PC-3 (cell line): ENCODE results near the gene DNMBP. TPM values are rescaled to one million over a fixed set of nuclear protein-coding genes. Genes with fewer than 3 reads are reported as not detected.
A peak's percentile ranks its signal among the peaks of the same experiment; 100 is the strongest.

Experiments used
- ATAC-seq: fragments of 200-7000 bp; cut with Tn5 transposase; 2 replicates; pipeline ENCODE4 v1.9.1; 2020; ENCODE audit warnings: mild to moderate bottlenecking, moderate library complexity
- BruUV-seq: library from RNA; stranded (reverse); fragments of 400-500 nt; replicated peaks from 2 replicates; lab custom pipeline; 2021; lab: Mats Ljungman, UMichigan
- CTCF ChIA-PET: fragments of 300-600 bp; sonication (Branson Sonifier 250); formaldehyde crosslinking; loops from one replicate; lab custom pipeline; 2022; ENCODE audit warnings: antibody characterized with exemption; lab: Charles Lee
- POLR2A ChIA-PET: fragments of 300-600 bp; sonication (Branson Sonifier 250); formaldehyde crosslinking; loops from one replicate; lab custom pipeline; 2022; ENCODE audit warnings: antibody characterized with exemption; ENCODE audit not compliant: unreplicated experiment; lab: Charles Lee
- DNase-seq: peaks from one replicate; pipeline ENCODE4 v3.0.0-alpha.2; 2015
- H2AFZ ChIP-seq: fragments of 300-600 bp; sonication (generic); 2 replicates; pipeline ENCODE4 v1.6.0; 2016; ENCODE audit warnings: antibody characterized with exemption, low read length
- H3F3A ChIP-seq: fragments of 300-600 bp; sonication (generic); one replicate; pipeline ENCODE4 v1.6.0; 2017; ENCODE audit warnings: antibody characterized with exemption, low read length, control low read depth, mild to moderate bottlenecking; ENCODE audit not compliant: unreplicated experiment
- H3K27ac ChIP-seq: fragments of 300-600 bp; sonication (generic); 2 replicates; pipeline ENCODE4 v1.5.1; 2016; ENCODE audit warnings: mild to moderate bottlenecking, low read length
- H3K27me3 ChIP-seq: fragments of 300-600 bp; sonication (generic); 2 replicates; pipeline ENCODE4 v1.6.1; 2016; ENCODE audit warnings: low read length, mixed read lengths
- H3K36me3 ChIP-seq: fragments of 300-600 bp; sonication (generic); 2 replicates; pipeline ENCODE4 v1.6.1; 2016; ENCODE audit warnings: low read depth, mixed run types, low read length, mixed read lengths
- H3K4me1 ChIP-seq: fragments of 300-600 bp; sonication (generic); 2 replicates; pipeline ENCODE4 v1.5.1; 2016; ENCODE audit warnings: low read length; ENCODE audit not compliant: insufficient read depth
- H3K4me2 ChIP-seq: fragments of 300-600 bp; sonication (generic); 2 replicates; pipeline ENCODE4 v1.6.0; 2016; ENCODE audit warnings: low read length
- H3K4me3 ChIP-seq: fragments of 300-600 bp; sonication (generic); 2 replicates; pipeline ENCODE4 v1.5.1; 2016; ENCODE audit warnings: mild to moderate bottlenecking, low read length, mixed read lengths
- H3K79me2 ChIP-seq: fragments of 300-600 bp; sonication (generic); 2 replicates; pipeline ENCODE4 v1.6.1; 2017; ENCODE audit warnings: low read length, mixed read lengths
- H3K9ac ChIP-seq: fragments of 300-600 bp; sonication (generic); 2 replicates; pipeline ENCODE4 v1.6.0; 2016; ENCODE audit warnings: mild to moderate bottlenecking, low read length
- H3K9me2 ChIP-seq: fragments of 300-600 bp; sonication (generic); replicated peaks from 2 replicates; pipeline ENCODE4 v1.6.1; 2016; ENCODE audit warnings: mixed run types, low read length, mixed read lengths
- H3K9me3 ChIP-seq: fragments of 300-600 bp; sonication (generic); 2 replicates; pipeline ENCODE4 v1.6.1; 2016; ENCODE audit warnings: low read length, mixed read lengths
- H4K20me1 ChIP-seq: fragments of 300-600 bp; sonication (generic); 2 replicates; pipeline ENCODE4 v1.6.1; 2016; ENCODE audit warnings: low read length, mixed read lengths
- EZH2 ChIP-seq: fragments of 300-600 bp; sonication (generic); IDR thresholded peaks from one replicate; pipeline ENCODE4 v1.6.1; 2017; ENCODE audit warnings: antibody characterized with exemption, mild to moderate bottlenecking, low read length; ENCODE audit not compliant: unreplicated experiment
- EZH2phosphoT487 ChIP-seq: fragments of 300-600 bp; sonication (generic); IDR thresholded peaks from 2 replicates; pipeline ENCODE4 v1.6.1; 2018; ENCODE audit warnings: mild to moderate bottlenecking, antibody characterized with exemption, low read length, borderline replicate concordance
- intact Hi-C: fragments of 100-400 bp; cut with micrococcal nuclease; formaldehyde crosslinking; loops from 2 replicates; pipeline ENCODE4 v1.9.0; 2023
- total RNA-seq: library from RNA; depleted of rRNA; stranded (reverse); fragments of >200 nt; gene quantifications from 2 replicates; pipeline ENCODE4 v1.2.3, GENCODE V29; 2014
- TF ChIP-seq, protein P1 (sequence below): fragments of 300-600 bp; sonication (generic); conservative IDR thresholded peaks from 2 replicates; pipeline ENCODE4 v1.5.1; 2017; ENCODE audit warnings: antibody characterized with exemption, low read depth, mild to moderate bottlenecking, low read length

Gene DNMBP
- total RNA-seq, 1 experiment from 2014 or later = 6.2 TPM

DNA sequence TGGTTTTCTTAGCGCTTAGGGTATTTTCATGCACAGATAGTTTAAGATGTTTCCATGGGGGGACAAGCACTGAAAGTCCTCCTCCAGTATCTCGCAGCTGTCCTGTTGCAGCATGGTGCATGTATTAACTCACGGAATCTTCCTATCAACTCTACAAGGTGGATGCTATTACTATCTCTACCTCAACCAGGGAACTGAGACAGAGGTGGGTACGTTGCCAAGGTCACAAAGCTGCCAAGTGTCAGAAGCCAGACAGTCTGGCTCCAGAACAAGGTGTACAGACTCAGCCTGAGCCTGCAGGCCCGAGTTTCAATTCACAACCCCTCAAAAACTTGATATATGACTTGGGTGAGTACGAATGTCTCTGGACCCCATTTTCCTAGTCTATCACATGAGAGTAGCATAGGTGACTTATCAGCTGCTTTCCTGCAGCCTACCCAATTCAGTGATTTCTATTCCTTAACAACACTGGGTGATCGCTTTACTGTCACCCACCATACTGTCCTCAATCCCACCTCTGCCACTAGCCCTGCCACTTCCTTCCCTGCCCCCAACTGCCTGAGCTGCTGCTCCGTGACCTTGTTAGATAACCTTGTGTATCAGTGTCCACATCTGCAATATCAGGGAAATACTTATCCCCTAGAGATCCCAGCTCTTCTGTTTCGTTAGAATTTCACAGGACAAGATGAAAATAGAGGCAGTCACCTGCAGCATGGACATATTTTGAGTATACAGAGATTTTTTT lies 135.2 kb downstream of the DNMBP start:
- CTCF ChIA-PET = no interaction called here
- BruUV-seq = no TSS peak
- TF ChIP-seq EZH2 = no peak
- no peak for TF ChIP-seq EZH2phosphoT487
- TF ChIP-seq, protein P1, sequence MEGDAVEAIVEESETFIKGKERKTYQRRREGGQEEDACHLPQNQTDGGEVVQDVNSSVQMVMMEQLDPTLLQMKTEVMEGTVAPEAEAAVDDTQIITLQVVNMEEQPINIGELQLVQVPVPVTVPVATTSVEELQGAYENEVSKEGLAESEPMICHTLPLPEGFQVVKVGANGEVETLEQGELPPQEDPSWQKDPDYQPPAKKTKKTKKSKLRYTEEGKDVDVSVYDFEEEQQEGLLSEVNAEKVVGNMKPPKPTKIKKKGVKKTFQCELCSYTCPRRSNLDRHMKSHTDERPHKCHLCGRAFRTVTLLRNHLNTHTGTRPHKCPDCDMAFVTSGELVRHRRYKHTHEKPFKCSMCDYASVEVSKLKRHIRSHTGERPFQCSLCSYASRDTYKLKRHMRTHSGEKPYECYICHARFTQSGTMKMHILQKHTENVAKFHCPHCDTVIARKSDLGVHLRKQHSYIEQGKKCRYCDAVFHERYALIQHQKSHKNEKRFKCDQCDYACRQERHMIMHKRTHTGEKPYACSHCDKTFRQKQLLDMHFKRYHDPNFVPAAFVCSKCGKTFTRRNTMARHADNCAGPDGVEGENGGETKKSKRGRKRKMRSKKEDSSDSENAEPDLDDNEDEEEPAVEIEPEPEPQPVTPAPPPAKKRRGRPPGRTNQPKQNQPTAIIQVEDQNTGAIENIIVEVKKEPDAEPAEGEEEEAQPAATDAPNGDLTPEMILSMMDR = no peak

GRCh38 chr10:99873846-99874245 lies 135.9 kb downstream of the DNMBP start:
- no peak overlapping the region for H3K4me2 ChIP-seq
- no peaks in the 10 kb centered on the region for H3K9me2 ChIP-seq
- intact Hi-C loops = no loop called here
- POLR2A ChIA-PET = no interaction called here
- no peaks in the 10 kb centered on the region for H3K79me2 ChIP-seq
- H3K9me3 ChIP-seq = no peaks in the 10 kb centered on the region
- no peak overlapping the region for H3K27ac ChIP-seq
- no peaks in the 10 kb centered on the region for H3K4me1 ChIP-seq
- no peaks in the 10 kb centered on the region for H3F3A ChIP-seq
- TF ChIP-seq EZH2phosphoT487 (no peak), EZH2 (no peak)
- TF ChIP-seq, protein P1 = no peak
- no peak overlapping the region for H2AFZ ChIP-seq
- H3K4me3 ChIP-seq = no peak overlapping the region
- DNase-seq (no peak), ATAC-seq (no peak)
- no peak overlapping the region for H3K9ac ChIP-seq
- no peaks in the 10 kb centered on the region for H3K27me3 ChIP-seq
- CTCF ChIA-PET = no interaction called here
- no peaks in the 10 kb centered on the region for H4K20me1 ChIP-seq
- no TSS peak for BruUV-seq
- H3K36me3 ChIP-seq = no peaks in the 10 kb centered on the region

More for the DNA sequence above, 135.2 kb downstream of the DNMBP start:
- ATAC-seq (no peak), DNase-seq (no peak)
- H3F3A ChIP-seq = no peaks in the 10 kb centered on the region
- H3K36me3 ChIP-seq = no peaks in the 10 kb centered on the region
- POLR2A ChIA-PET = no interaction called here
- H3K27ac ChIP-seq = no peak overlapping the region
- H3K4me3 ChIP-seq = no peak overlapping the region
- H2AFZ ChIP-seq = no peak overlapping the region
- no peaks in the 10 kb centered on the region for H3K9me3 ChIP-seq
- H3K27me3 ChIP-seq = no peaks in the 10 kb centered on the region
- H3K4me1 ChIP-seq = no peaks in the 10 kb centered on the region
- H3K79me2 ChIP-seq = no peaks in the 10 kb centered on the region
- no peak overlapping the region for H3K4me2 ChIP-seq
- H3K9me2 ChIP-seq = no peaks in the 10 kb centered on the region
- intact Hi-C loops = no loop called here
- H4K20me1 ChIP-seq = no peaks in the 10 kb centered on the region
- no peak overlapping the region for H3K9ac ChIP-seq

GRCh38 chr10:99872367-99873162 lies 137.2 kb downstream of the DNMBP start:
- Histone ChIP-seq H3K27ac (no peak overlapping the region), H3F3A (no peaks in the 10 kb centered on the region), H3K27me3 (no peaks in the 10 kb centered on the region), H4K20me1 (no peaks in the 10 kb centered on the region), H3K9me3 (no peaks in the 10 kb centered on the region), H3K4me3 (no peak overlapping the region), H3K4me1 (no peaks in the 10 kb centered on the region), H3K4me2 (no peak overlapping the region), H3K9me2 (no peaks in the 10 kb centered on the region), H2AFZ (no peak overlapping the region), H3K79me2 (no peaks in the 10 kb centered on the region), H3K9ac (no peak overlapping the region), H3K36me3 (no peaks in the 10 kb centered on the region)
- ChIA-PET POLR2A (no interaction called here), CTCF (no interaction called here)
- intact Hi-C loops = no loop called here
- DNase-seq (peak; percentile 2), ATAC-seq (no peak)
- no TSS peak for BruUV-seq
- TF ChIP-seq EZH2phosphoT487 (no peak), EZH2 (no peak)
- TF ChIP-seq, protein P1 = no peak
